GM18511 (cell line): ENCODE measurements around the gene ECT2L.

Experiments
- ATAC-seq: cut with Tn5 transposase; IDR thresholded peaks from one replicate; pipeline ENCODE4 v1.9.1; 2021; ENCODE audit warnings: mild to moderate bottlenecking, moderate library complexity; ENCODE audit not compliant: unreplicated experiment

The ECT2L gene, protein sequence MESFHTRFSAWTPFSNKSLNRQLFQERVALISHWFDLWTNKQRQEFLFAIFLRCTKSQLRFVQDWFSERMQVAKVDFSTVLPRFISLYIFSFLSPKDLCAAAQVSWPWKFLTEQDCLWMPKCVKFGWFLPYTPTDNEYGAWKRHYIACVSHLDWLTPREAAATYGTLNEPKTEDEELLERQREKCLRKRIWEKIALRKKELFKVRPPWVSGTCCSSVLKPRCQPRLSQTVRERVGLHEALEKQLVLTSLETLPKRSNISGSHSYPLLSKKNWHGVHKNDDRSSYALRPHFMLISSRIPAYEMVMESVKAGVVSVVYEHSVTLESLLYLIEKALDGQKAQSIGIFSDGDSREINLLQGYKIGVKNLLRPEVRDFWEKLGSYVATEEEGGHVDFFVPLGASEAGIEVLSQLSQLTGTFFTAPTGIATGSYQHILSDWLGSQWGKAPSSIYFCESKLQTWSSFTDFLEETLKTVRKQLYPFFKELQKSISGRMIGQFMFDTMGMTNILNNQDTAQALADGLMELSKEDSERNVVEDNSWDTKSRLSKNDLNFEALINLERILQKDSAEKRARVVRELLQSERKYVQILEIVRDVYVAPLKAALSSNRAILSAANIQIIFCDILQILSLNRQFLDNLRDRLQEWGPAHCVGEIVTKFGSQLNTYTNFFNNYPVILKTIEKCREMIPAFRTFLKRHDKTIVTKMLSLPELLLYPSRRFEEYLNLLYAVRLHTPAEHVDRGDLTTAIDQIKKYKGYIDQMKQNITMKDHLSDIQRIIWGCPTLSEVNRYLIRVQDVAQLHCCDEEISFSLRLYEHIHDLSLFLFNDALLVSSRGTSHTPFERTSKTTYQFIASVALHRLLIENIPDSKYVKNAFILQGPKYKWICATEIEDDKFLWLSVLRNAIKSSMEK

DNA sequence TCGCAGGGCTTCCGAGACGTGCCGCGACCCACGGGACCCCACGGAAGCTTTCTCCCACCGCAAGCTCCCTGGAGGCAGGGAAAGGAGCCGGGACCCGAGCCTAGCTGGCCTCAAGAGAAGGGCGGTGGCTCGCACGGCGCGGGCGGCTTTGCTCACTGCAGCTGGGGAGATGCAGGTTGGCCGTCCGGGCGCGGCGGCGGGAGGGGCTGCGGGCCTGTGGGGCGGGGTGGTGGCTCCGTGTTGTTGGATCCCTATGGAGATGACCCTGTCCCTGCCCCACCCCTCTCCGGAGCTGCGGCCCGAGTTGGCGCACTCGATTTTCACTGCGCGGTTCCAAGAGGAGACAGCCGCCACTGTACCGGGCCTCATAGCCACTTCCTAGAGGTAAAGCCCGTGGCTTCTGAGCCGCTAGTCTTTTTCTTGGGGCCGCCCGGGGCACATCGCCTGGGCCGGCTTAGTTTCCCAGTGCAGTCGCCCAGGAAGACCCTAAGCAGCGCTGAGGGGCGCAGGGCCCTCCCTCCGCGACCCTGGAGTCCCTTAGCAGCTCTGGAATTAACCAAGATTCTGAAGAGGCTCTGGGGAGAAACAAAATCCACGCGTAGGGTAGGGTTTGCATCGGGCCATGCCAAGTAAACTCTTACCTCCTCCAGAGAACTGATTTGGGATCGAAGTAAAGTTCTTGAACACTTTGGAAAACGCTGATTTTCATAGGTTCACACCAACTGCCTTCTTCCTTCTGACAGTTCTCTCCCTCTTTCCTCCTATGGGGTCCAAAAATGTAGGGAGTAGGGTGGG lies at the start of gene ECT2L:
TSS of gene ECT2L (plus strand) at position 279 of the 795 bp plus-strand sequence. CDS start 17,188 bp downstream, outside the sequence.
- no peak for ATAC-seq

- ATAC-seq, result no peak
These were observed 43.9 kb upstream of the ECT2L start for GRCh38 chr6:138752017-138752416.

DNA sequence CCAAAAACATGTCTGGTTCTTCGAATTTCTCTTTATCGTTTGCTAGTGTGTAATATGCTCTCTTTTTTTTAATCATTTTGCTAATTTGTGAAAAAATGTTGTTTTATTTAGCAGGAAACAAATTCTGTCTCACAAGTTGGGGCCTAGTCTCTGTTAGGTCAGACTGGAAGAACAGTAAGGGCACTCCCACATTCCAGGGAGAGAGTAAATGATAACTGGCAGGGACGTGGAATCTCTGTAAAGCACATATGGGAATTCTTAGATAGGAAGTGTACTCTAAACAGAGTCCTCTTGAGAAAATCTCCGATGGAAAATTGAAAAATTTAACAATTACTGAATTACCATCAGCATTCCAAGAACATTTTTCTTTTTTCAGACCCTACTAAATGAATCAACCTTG lies 38.8 kb upstream of the ECT2L start:
- ATAC-seq, result no peak

DNA sequence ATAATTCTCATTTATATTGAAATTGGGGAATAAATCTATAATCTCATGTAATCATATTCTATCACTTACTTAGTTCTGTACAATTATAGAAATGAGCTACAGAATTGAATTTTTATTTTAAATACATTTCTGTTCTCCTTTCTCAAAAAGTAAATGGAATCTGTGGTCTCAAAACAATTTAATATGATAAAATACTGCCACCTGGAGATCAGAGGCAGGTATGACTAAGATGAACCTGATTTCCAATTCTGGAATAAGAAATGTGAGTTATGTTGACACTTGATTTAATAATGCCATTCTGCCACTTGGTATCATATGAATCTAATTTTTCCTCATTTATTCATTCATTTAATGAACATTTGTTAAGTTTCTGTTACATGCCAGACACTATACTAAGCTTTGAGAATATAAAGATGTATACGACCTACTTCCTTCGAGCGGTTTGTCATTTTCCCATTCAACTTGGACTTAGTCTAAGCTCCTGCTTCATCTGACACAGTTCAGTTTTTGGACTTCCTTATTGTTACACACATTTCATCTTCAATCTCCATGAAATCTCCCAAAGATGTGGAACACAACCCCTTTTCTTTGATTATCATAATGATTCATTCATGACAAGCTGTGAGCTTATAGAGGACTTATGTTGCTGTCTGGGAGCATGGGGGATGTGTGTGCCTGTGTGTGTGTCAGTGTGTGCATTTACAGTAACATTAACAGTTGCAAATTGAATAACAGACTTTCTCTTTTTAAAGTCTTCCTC lies 29.8 kb upstream of the ECT2L start:
- no peak for ATAC-seq

DNA sequence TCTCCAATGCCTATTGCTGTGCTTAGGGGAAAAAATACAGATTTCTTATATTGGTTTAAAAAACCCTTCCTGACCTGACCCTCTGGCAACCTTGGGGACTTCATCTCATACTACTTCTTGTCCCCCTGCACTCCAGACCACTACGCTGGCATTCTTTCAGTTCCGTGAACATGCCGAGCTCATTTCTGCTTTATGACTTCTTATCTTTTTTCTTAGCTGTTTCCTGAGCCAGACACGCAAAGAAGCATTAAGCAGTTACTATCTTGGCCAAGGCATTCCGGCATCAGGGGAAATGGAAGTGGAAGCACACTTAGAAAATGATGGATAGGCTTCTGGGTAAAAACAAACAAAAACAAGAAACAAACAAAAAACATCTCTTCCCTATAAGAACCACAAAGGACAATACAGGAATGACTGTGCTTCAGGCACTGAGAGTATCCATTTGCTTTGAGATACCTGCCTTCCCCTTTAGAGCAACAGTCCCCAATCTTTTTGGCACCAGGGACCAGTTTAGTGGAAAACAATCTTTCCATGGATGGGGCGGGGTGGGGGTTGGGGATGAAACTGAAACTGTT lies 26.7 kb upstream of the ECT2L start:
- ATAC-seq, result no peak

GRCh38 chr6:138772596-138773176 lies 23.2 kb upstream of the ECT2L start:
- ATAC-seq, result peak; percentile 0

GRCh38 chr6:138773177-138774091 lies 22.5 kb upstream of the ECT2L start, which contains the start of gene CCDC28A:
CCDC28A (plus strand) TSS chr6:138773769; CDS start chr6:138776121, 2,352 bp downstream.
- peak; percentile 95 for ATAC-seq

- no peak for ATAC-seq
These were observed 21.5 kb upstream of the ECT2L start for GRCh38 chr6:138774370-138774769.

- no peak for ATAC-seq
These were observed 19.2 kb upstream of the ECT2L start for GRCh38 chr6:138776659-138777058.

DNA sequence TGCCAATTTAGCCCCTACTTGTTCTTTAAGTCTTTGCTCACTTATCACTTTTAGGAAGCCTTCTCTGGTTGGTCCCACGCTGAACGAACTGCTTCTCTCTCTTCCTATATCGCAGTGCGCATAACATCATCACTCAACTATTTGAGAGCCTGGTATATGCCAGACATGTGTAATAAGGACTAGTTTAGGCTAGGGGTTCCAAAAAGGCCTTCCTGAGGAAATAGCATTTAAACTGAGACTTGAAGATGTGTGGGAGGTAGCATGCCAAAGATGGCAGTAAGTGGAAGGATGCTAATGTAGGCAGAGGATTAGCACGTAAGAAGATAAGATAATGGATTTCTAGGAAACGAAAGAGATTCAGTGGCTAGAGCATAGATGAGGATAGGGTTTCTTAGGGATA lies 17.6 kb upstream of the ECT2L start:
- no peak for ATAC-seq

DNA sequence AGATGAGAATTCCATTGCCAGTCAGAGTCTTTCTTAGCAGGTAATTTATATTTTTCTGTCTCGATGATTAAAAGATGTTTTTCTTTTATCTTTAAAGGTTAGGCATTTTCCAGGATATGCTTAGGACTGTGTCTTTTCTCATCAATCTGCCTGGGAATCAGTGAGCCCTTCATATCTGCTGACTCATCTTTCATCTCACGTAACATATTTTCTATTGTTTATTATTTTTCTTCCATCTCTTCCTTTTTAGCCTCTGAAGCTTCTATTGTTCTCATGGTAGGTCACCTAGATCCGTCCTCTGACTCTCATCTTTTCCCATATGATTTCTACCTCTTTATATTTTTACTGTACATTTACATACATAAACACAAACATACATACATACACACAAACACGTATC lies 13.6 kb upstream of the ECT2L start:
- ATAC-seq, result no peak

DNA sequence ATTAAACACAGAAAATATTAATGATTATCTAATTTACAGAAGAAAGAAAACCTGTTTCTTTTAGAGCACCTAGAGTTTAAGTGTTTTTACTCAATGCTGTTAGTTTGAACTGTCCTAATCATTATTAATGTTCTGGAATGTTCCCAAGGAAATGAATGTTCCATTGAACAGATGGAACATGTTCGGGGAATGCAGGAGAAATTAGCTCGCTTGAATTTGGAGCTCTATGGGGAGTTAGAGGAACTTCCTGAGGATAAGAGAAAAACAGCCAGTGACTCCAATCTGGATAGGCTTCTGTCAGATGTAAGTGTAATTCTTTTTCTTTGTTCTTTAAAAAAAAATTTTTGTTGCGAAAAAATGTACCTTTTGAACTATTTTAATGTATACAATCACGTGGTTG lies 10.8 kb upstream of the ECT2L start:
- no peak for ATAC-seq

DNA sequence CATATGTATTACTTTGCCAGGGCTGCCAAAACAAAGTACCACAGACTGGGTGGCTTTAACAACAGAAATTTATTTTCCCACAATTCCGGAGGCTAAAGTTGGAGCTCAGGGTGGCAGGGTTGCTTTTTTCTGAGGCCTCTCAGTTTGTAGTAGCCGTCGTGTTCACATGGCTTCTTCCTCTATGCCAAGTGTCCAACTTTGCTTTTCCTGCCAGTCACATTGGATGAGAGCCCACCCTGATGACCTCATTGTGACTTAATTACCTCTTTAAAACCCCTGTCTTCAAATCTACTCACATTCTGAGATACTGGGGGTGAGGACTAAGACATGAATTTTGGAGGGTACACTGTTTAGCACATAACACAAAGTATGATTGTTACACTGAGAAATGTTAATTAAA lies 9.9 kb upstream of the ECT2L start:
- no peak for ATAC-seq

- no peak for ATAC-seq
These were observed 8.7 kb upstream of the ECT2L start for GRCh38 chr6:138787138-138787537.

GRCh38 chr6:138796771-138797170 lies 884 bp downstream of the ECT2L start:
- no peak for ATAC-seq

- no peak for ATAC-seq
These were observed 2.0 kb downstream of the ECT2L start for GRCh38 chr6:138797806-138798446.

DNA sequence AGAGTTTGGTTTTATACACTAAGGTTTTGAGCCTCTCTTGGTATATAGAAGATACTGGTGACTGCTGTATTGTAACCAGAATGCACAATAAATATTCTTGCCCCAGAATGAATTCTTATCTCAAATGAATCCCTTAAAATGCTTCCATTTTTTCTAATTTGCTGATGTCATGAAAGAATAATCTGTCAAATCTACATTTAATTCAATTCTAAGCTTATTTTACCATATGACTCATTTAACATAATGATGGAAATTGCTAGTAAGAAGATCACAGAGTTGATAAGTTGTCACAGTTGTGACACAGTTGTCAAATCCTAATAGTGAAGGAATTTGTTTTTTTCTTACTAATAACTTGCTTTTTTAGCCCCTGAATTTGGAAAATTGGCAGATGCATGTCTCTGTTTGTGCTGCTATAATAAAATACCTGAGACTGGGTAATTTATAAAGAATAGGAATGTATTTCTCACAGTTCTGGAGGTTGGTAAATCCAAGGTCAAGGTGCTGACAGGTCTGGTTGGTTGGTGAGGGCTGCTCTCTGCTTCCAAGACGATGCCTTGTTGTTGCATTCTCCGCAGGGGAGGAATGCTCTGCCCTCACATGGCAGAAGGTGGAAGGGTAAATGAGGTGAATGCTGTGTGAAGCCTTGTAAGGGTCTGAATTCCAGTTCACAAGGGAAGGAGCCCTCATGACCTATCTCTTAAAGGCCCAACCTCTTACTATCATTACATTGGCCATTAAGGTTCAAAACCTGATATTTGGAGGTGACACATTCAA lies 4.7 kb downstream of the ECT2L start:
- no peak for ATAC-seq
